Endothelial cell of umbilical vein (primary cell): Measurements from ENCODE around the gene PYY. TPM values are rescaled to one million over a fixed set of nuclear protein-coding genes. Genes with fewer than 3 reads are reported as not detected.

Source experiments
- BruUV-seq: library from RNA; stranded (reverse); fragments of 400-500 nt; replicated peaks from 2 replicates; lab custom pipeline; 2021; lab: Mats Ljungman, UMichigan
- CTCF ChIA-PET: fragments of 300-600, 350-600 bp; sonication (Branson Sonifier 250); formaldehyde crosslinking; loops from one replicate; lab custom pipeline; 2021; ENCODE audit warnings: antibody characterized with exemption, inconsistent platforms; lab: Charles Lee
- POLR2A ChIA-PET: fragments of 300-600, 350-600 bp; sonication (Branson Sonifier 250); formaldehyde crosslinking; loops from one replicate; lab custom pipeline; 2021; ENCODE audit warnings: antibody characterized with exemption, inconsistent platforms; lab: Charles Lee
- DNase-seq: peaks from one replicate; pipeline ENCODE4 v3.0.0-alpha.2; 2011; ENCODE audit warnings: low read depth, low spot score
- FAIRE-seq: peaks from 2 replicates; lab custom pipeline; 2011; peaks lifted over from hg19 to GRCh38; lab: Jason Lieb, UNC
- H2AFZ ChIP-seq: 2 replicates; pipeline ENCODE4 v1.6.0; 2012; ENCODE audit warnings: low read depth, low read length, control low read depth, inconsistent platforms
- H3K27ac ChIP-seq: 2 replicates; pipeline ENCODE4 v1.5.1; 2011; ENCODE audit warnings: low read depth, mild to moderate bottlenecking, control low read depth, low read length, moderate library complexity; ENCODE audit not compliant: insufficient read depth
- H3K27me3 ChIP-seq, 2 experiments: 2 replicates each; pipeline versions ENCODE4 v1.6.0 to v1.6.1; 2011; ENCODE audit warnings: low read length in 2 of 2, mixed read lengths in 1 of 2; ENCODE audit not compliant: control insufficient read depth in 2 of 2, insufficient read depth in 2 of 2
- H3K36me3 ChIP-seq, 2 experiments: 2 replicates in 1 of 2; 3 replicates in 1 of 2; pipeline ENCODE4 v1.5.1; 2011; ENCODE audit warnings: low read length in 2 of 2, mild to moderate bottlenecking in 1 of 2, moderate library complexity in 1 of 2; ENCODE audit not compliant: control insufficient read depth in 2 of 2, insufficient read depth in 2 of 2; ENCODE audit errors: extremely low read depth in 1 of 2
- H3K4me1 ChIP-seq: 3 replicates; pipeline ENCODE4 v1.5.1; 2011; ENCODE audit warnings: mild to moderate bottlenecking, low read length; ENCODE audit not compliant: control insufficient read depth, insufficient read depth; ENCODE audit errors: extremely low read depth
- H3K4me2 ChIP-seq: 2 replicates; pipeline ENCODE4 v1.6.1; 2011; ENCODE audit warnings: low read length, control low read depth, mixed read lengths; ENCODE audit not compliant: insufficient read depth
- H3K4me3 ChIP-seq, 3 experiments: fragments of 200-600 bp in 1 of 3; sonication (generic), shearing (Covaris generic) in 1 of 3; replicated peaks in 1 of 3; 2 replicates each; pipeline ENCODE4 v1.5.1; 2011 to 2016; ENCODE audit warnings: control low read depth in 3 of 3, low read length in 3 of 3, mild to moderate bottlenecking in 2 of 3, inconsistent platforms in 1 of 3, low read depth in 1 of 3, moderate library complexity in 1 of 3; ENCODE audit not compliant: insufficient read depth in 1 of 3
- H3K79me2 ChIP-seq: 2 replicates; pipeline ENCODE4 v1.6.0; 2012; ENCODE audit warnings: low read length, inconsistent platforms; ENCODE audit not compliant: control insufficient read depth, insufficient read depth
- H3K9ac ChIP-seq: replicated peaks from 2 replicates; pipeline ENCODE3; 2011; ENCODE audit warnings: low read length, control low read depth; ENCODE audit not compliant: insufficient read depth; ENCODE audit errors: extremely low read depth
- H3K9me1 ChIP-seq: replicated peaks from 3 replicates; pipeline ENCODE4 v1.6.0; 2011; ENCODE audit warnings: mild to moderate bottlenecking, low read length; ENCODE audit not compliant: control insufficient read depth, insufficient read depth; ENCODE audit errors: extremely low read depth
- H3K9me3 ChIP-seq: replicated peaks from 2 replicates; pipeline ENCODE4 v1.5.1; 2012; ENCODE audit warnings: low read length, inconsistent platforms; ENCODE audit not compliant: control insufficient read depth, insufficient read depth
- H4K20me1 ChIP-seq: replicated peaks from 2 replicates; pipeline ENCODE3; 2011; ENCODE audit warnings: mild to moderate bottlenecking, low read length; ENCODE audit not compliant: control insufficient read depth, insufficient read depth; ENCODE audit errors: extremely low read depth
- CTCF ChIP-seq, 2 donors: IDR thresholded peaks; 1 replicate in 1 of 2; 2 replicates in 1 of 2; pipeline ENCODE4 v1.5.1; 2011; ENCODE audit warnings: low read length in 2 of 2, mild to moderate bottlenecking in 2 of 2, moderate library complexity in 2 of 2, control low read depth in 1 of 2, inconsistent platforms in 1 of 2, low read depth in 1 of 2; ENCODE audit not compliant: insufficient read depth in 1 of 2; ENCODE audit errors: extremely low read depth in 1 of 2
- FOS ChIP-seq: IDR thresholded peaks from 2 replicates; pipeline ENCODE4 v1.6.1; 2011; ENCODE audit warnings: mild to moderate bottlenecking, low read length, moderate library complexity, borderline replicate concordance; ENCODE audit not compliant: insufficient read depth
- GATA2 ChIP-seq: IDR thresholded peaks from 2 replicates; pipeline ENCODE4 v1.7.0; 2011; ENCODE audit warnings: low read depth, mild to moderate bottlenecking, moderate library complexity, mixed read lengths, low read length; ENCODE audit not compliant: insufficient read length, insufficient read depth
- JUN ChIP-seq: IDR thresholded peaks from 2 replicates; pipeline ENCODE4 v1.6.1; 2011; ENCODE audit warnings: borderline replicate concordance, low read depth; ENCODE audit not compliant: insufficient read length, insufficient read depth
- MAX ChIP-seq: IDR thresholded peaks from 2 replicates; pipeline ENCODE4 v1.6.1; 2011; ENCODE audit not compliant: insufficient read depth, insufficient read length
- MYC ChIP-seq: IDR thresholded peaks from one replicate; pipeline ENCODE4 v1.6.1; 2011; ENCODE audit warnings: mild to moderate bottlenecking, low read depth, low read length
- POLR2A ChIP-seq: IDR thresholded peaks from 2 replicates; pipeline ENCODE4 v1.6.1; 2012; ENCODE audit warnings: low read depth, mild to moderate bottlenecking, control low read depth, low read length
- POLR2AphosphoS5 ChIP-seq: IDR thresholded peaks from 2 replicates; pipeline ENCODE4 v1.6.1; 2012; ENCODE audit warnings: low read depth, mild to moderate bottlenecking, control low read depth, low read length, moderate library complexity; ENCODE audit not compliant: insufficient read depth
- dilution Hi-C: fragments of 300-500 bp; cut with MboI; formaldehyde crosslinking; loops from one replicate; pipeline ENCODE4 v1.15.0; 2019; ENCODE audit warnings: low sequenced_read_pairs; ENCODE audit not compliant: extremely low pct_ligation_motif_present
- intact Hi-C: fragments of 100-400 bp; cut with micrococcal nuclease; formaldehyde crosslinking; loops from one replicate; pipeline ENCODE4 v1.10.0; 2022
- polyA plus RNA-seq, 4 experiments: library from polyadenylated mRNA; depleted of rRNA in 3 of 4; stranded (reverse) in 3 of 4; unstranded in 1 of 4; fragments of >200 nt; gene quantifications; 2 replicates each; pipeline versions ENCODE4 v1.2.1 to v1.2.3, GENCODE V29; 2011 to 2012; ENCODE audit warnings: missing spikeins in 1 of 4
- total RNA-seq: library from RNA; stranded (reverse); gene quantifications from 2 replicates; pipeline ENCODE4 v1.2.3, GENCODE V29; 2021

The PYY gene
- total and polyA plus RNA-seq, 2 donors (not counting 3 experiments of a cell fraction or from before 2014, with no cell fraction given) = not detected

GRCh38 chr17:44000141-44000860 lies 46.6 kb upstream of the PYY start:
- Histone ChIP-seq H3K4me3 (no peak overlapping the region), H3K9ac (no peak overlapping the region), H3K27me3 (no peaks in the 10 kb centered on the region), H3K79me2 (peaks cover 5% of the 10 kb centered on the region), H3K9me3 (no peaks in the 10 kb centered on the region), H2AFZ (no peak overlapping the region), H3K9me1 (no peaks in the 10 kb centered on the region), H3K4me1 (peaks cover 23% of the 10 kb centered on the region), H3K4me2 (no peak overlapping the region), H4K20me1 (no peaks in the 10 kb centered on the region), H3K27ac (no peak overlapping the region), H3K36me3 (no peaks in the 10 kb centered on the region)
- intact Hi-C loops (loop anchor here (10.0 kb wide), 1 partner anchor 114 kb away; no protein-coding TSS in a partner anchor), dilution Hi-C loops (no loop called here)
- no peak for TF ChIP-seq MAX
- no peak for TF ChIP-seq GATA2
- TF ChIP-seq CTCF (IDR thresholded peaks at IDR 0.05; ENCODE audit: extremely low read depth in 1 of 2, insufficient read depth in 1 of 2, low read depth in 1 of 2, low read length in 2 of 2) = no peak
- no peak for TF ChIP-seq POLR2AphosphoS5
- no peak for TF ChIP-seq POLR2A
- TF ChIP-seq FOS = no peak
- no peak for TF ChIP-seq MYC
- TF ChIP-seq JUN = no peak
- DNase-seq (no peak), FAIRE-seq (no peak)
- CTCF ChIA-PET = interaction anchor here (12.7 kb wide), 1 partner anchor 57 kb away, joined by 182 read pairs; the partner anchor contains the start of gene PPY
- POLR2A ChIA-PET = interaction anchor here (0.7 kb wide), 1 partner anchor 322 kb away, joined by 4 read pairs; no protein-coding TSS in a partner anchor
- no TSS peak for BruUV-seq
